GM21786 (cell line): Measurements from ENCODE around the gene CYS1.

Experiments used
- ATAC-seq: cut with Tn5 transposase; IDR thresholded peaks from one replicate; pipeline ENCODE4 v1.9.1; 2021; ENCODE audit not compliant: unreplicated experiment

The CYS1 gene

GRCh38 chr2:10052216-10052615 is 28.0 kb downstream of the CYS1 start:
- no peak for ATAC-seq

- peak; percentile 42 for ATAC-seq
Measured at GRCh38 chr2:10048501-10049171, 31.6 kb downstream of the CYS1 start.

- no peak for ATAC-seq
Measured at GRCh38 chr2:10047616-10048500, 32.4 kb downstream of the CYS1 start.

GRCh38 chr2:10046931-10047330 is 33.3 kb downstream of the CYS1 start:
- no peak for ATAC-seq

- ATAC-seq = no peak
Measured at GRCh38 chr2:10045561-10046355, 34.5 kb downstream of the CYS1 start.

GRCh38 chr2:10043906-10044601 is 36.2 kb downstream of the CYS1 start:
- ATAC-seq = no peak

GRCh38 chr2:10043256-10043905 is 36.8 kb downstream of the CYS1 start, which contains the start of gene KLF11:
TSS of gene KLF11 (plus strand) at chr2:10043550. CDS start at chr2:10043717, 167 bp downstream.
- peak; percentile 60 for ATAC-seq

GRCh38 chr2:10042301-10043161 is 37.7 kb downstream of the CYS1 start:
- ATAC-seq = no peak

GRCh38 chr2:10041711-10042110 is 38.5 kb downstream of the CYS1 start:
- no peak for ATAC-seq

GRCh38 chr2:10039658-10040410 is 40.4 kb downstream of the CYS1 start:
- no peak for ATAC-seq

- no peak for ATAC-seq
Measured at GRCh38 chr2:10038716-10039115, 41.5 kb downstream of the CYS1 start.

GRCh38 chr2:10038123-10038522 is 42.1 kb downstream of the CYS1 start:
- no peak for ATAC-seq

- ATAC-seq = peak; percentile 69
Measured at GRCh38 chr2:10036095-10036884, 43.9 kb downstream of the CYS1 start.

- no peak for ATAC-seq
Measured at GRCh38 chr2:10035633-10036032, 44.6 kb downstream of the CYS1 start.

- ATAC-seq = no peak
Measured at GRCh38 chr2:10035053-10035422, 45.2 kb downstream of the CYS1 start.

- no peak for ATAC-seq
Measured at GRCh38 chr2:10034333-10035052, 45.7 kb downstream of the CYS1 start.
